GM19397 (cell line): ENCODE data around the gene XPC.
"Not testable (repeated sequence)": the region's sequence is repeated elsewhere in the genome, so short reads cannot be mapped to it uniquely, and the experiment has no call there.

Experiments used
- ATAC-seq: cut with Tn5 transposase; IDR thresholded peaks from one replicate; pipeline ENCODE4 v1.9.1; 2021; ENCODE audit warnings: mild to moderate bottlenecking, moderate library complexity; ENCODE audit not compliant: unreplicated experiment

The XPC gene

DNA sequence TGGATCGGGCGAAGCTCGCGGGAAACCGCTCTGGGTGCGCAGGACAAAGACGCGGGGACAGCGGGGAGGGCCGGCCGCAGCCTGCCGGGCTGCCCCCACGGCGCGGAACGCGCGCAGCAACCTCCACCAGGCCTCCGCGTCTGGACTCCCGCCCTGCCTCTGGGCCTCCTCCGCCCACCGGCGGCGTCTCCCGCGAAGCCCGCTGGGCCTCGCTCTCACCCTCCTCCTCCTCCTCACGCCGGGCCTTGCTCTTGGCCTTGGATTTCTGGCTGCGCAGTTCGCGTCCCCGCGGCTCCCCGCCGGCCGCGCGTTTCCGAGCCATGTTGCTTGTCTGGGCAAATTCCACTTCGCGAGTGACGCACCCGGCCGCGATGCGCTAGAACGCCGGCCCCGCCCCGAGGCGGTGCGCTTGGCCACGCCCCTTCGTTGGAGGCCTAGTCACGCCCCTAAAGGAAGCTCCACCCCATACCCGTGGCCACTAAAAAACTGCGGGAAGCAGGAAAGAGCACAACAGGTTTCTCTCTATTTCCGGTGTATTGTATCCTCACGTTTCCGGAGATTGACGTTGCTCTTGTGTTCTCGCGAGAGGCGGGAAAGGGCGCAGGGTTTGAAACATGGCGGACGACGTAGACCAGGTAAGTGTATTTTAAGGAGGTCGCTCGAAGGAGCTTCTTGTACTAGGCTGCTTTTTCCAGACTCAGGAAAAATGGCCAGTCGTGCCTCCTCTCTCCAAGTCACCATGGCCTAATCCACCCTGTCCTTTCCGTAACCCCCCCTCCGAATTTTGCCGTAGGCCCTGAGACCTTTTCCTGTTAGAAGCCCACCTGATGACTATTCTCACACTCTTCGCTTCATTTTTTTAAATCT lies at the start of gene XPC, which contains the start of gene LSM3:
XPC (minus strand) TSS at position 355 of the 867 bp plus-strand sequence; CDS start at position 322, 33 bp downstream.
LSM3 (plus strand) TSS at position 571 of the 867 bp plus-strand sequence; CDS start at position 615, 44 bp downstream.
- ATAC-seq: peak; percentile 94

DNA sequence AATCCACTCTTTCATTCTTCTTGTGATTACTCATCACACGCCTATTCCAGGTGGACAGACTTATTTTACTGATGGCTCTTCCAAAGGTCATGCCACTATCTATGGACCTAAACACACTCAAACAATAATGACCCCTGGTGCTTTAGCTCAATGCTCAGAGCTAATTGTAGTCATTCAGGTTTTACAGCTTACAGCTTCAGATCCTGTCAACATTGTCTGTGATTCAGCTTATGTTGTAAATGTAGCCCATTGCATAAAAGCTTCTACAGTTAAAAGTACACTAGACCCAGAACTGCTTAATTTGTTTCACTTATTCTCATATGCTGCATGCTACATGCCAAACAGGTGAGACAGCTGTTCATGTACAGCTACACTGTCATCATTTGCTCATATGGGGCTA lies 49.5 kb upstream of the XPC start:
- no peak for ATAC-seq

DNA sequence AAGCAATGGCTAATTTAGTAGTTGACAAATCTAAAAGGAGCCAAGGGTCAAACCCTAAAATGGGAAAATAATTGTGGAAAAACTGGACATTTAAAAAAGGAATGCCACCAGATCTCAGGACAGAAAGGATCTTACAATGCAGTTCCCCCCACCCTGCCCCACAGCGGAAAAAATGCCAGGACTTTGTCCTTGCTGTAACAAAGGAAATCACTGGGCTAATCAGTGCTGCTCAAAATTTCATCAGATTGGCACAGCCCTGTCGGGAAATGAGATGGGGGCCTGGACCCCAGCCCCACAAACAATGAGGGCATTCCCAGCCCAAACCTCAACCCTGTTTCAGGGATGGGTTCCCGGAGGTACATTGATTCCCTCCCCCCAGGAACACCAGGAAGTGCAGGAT lies 48.0 kb upstream of the XPC start:
- not testable (repeated sequence) for ATAC-seq

DNA sequence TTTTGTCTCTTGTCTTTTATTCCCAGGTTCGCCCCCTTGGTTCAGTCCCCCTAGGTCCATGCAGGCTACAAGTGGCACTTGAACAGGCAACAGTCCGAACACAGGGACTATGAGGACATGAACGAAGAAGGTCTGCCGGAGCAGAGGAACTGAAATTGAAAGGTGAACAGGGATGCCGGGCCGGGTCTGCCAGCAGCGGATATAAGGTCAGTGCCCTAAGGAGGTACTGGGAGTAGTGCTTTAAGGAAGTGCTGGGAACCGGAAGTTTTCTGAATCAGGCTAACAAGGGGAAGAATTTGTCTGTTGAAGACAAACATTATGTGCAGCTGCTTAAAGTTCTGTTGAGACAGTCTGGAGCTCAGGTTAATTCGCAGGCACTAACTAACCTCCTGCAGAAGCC lies 47.0 kb upstream of the XPC start:
- ATAC-seq: no peak

DNA sequence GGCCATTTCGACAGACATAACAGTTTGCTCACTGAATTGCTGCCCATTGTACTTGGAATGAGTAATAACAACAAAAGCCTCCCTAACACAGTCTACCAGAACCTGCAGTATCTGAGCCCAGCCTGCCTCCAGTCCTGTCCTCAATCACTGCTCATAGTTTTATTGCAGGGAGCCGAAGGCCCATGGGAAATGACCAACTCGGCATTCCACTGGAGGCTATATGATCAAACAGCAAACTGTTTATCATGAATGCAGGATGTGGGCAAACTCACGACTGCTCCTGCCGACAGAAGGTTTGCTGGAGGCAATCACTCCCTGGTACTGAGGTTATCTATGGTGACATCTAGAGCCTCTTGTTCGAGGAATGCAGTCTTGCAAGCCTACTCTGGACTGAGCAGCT lies 46.5 kb upstream of the XPC start:
- ATAC-seq: no peak

DNA sequence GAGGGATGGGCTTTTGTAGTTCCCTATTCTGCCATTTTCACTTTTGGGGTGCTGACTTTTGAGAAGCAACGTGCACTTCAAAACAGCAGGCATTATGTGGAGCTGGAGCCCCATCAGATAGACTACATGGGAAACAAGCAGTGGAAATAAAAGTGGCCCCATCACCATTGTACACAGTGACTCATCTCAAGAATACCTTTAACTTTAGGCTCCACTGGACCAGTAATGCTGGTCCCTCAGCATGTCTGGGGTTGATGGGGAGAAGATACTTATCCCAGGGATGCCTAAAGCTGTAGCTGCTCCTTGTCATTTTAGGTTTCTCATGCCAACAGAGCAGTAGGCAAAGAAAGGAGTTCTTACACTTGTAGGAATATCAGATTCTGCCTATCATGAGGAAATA lies 45.2 kb upstream of the XPC start:
- ATAC-seq: no peak

DNA sequence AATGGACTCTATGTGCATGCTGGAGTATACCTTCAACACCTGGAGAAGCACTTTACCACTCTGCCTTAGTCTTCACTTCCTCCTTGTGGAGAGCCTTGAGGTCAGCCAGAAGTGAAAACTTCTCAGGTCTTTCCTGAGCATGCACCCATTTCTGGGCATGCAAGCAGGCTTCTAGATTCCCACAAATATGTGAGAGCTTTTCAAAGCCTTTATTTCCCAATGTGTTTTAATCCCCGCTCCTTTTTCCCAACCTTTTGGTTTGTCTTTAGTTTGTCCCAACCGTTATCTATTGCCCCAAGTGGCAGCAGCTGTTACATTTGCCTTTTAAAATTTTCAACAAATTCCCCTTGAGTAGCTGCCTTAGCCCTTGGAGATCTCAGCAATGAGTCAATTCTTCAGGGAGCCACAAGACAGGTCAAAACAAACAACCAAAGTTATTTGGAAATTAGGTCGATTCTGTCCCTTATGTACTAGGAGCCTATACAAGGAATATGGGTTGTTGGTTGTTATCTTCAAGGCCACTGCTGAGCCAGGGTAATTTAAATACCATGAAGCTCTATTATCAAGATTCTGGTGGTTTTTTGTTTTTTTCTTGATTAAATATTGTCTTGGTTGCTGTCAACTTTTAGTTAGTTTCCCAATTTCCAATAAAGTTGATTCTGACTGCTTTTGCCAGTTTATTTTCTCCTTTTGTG lies 44.6 kb upstream of the XPC start:
- no peak for ATAC-seq

DNA sequence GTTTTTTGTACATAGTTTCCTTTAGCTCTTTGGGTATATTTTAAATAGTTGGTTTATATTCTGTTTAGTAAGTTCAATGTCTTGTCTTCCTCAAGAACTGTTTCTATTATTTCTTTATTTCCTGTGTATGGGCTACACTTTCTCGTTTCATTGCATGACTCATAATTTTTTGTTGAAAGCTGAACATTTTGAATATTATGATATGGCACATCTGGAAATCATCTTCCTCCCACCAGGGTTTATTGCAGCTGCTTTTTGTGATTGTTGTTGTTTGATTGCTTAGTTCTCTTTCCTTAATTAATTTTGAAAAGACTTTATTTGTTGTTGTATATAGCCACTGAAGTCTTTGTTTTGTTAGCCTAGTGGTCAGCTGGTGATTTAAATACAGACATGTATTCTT lies 44.1 kb upstream of the XPC start:
- ATAC-seq: no peak

DNA sequence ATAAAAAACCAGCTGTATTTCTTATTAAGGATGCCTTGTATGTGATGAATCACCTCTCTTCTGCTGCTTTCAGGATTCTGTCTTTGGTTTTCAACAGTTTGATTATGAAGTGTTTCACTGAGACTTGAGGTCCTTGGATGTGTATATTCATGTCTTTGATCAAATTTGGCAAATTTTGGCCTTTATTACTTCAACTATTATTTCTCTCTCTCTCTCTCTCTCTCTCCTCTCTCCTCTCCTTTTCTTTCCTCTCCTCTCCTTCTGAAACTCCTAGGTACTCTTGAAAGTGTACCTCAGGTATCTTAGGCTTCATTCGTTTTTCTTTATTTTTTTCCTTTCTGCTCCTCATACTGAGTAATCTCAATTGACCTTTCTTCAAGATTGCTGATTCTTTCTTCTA lies 43.5 kb upstream of the XPC start:
- no peak for ATAC-seq

DNA sequence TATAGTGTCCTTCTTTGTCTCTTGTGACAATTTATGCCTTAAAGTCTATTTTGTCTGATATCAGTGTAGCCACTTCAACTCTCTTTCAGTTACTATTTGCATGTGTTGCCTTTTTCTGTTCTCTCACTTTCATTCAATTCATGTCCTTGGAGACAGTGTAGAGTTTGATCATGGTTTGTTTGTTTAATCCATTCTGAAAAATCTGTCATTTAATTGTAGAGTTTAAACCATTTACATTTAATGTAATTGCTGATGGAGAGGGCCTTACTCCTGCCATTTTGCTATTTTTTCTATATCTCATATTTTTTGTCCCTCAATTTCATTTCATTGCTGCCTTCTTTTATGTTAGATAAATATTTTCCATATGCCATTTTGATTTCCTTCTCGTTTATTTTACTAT lies 42.5 kb upstream of the XPC start:
- no peak for ATAC-seq

DNA sequence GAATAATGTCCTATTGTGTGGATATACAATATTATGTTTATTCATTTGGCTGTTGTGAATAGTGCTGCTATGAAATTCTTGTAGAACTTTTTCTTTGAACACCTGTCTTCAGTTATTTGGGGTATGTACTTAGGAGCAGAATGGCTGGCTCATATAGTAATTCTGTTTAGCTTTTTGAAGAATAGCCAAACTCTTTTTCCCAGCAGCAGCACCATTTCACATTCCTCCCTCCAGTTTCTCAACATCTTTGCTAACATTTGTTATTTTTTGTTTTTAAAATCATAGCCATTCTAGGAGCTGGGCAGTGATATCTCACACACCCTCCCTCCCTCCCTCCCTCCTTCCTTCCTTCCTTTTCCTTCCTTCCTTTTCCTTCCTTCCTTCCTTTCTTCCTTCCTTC lies 40.0 kb upstream of the XPC start:
- no peak for ATAC-seq

DNA sequence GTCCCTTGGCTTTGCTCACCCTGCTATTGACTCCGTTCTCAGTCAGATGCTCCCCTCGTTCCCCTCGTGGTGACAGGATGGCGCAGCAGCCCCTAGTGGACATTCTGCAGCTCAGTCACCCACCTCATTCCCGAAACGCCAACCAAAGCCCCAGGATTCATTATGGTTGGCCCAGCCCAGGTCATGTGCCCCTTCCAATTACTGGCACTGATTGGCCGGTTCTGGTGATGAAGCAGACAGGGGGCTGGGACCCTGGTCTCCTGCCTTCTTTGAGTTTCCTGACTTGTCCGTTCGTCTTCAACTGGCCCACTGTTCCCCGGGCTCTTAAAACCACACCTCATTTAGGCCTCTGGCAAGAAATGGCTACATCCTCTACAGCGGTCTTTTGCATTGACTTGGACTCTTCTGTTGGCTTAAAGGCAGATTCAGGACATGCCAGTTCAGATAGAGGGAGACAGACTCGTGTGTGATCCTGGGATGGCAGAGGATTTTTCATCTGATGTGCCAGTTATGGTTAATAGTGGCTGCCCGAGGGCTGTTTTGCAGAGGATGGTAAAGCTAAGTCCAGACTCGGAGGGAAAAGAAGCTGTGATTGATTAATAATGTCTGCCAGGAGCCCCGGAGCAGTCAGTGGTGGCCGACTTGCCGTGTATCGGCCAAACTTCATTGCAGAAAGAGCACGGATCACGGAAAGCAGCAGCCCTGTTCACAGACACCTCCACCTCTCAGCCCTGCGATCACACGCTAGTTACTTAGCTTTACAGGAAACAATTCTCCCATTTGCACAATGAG lies 38.1 kb upstream of the XPC start:
- no peak for ATAC-seq

DNA sequence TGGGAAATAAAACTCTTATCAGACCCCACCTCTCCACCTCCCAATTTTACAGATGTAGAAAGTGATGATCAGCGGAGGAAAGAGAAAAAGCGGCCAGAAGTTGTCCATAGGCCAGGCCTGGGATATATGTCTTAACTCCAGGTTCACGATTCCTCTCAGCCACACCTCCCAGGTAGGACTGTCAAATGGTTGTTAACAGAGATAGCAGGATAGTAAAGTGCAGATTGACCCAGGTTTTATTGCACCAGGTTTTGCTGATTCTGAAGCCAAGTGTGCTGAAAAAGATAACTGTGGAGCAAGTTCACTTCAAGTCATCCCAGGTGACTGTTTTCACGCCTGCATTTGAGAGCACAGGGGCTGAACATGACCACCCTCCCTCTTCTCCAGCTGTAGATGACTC lies 36.4 kb upstream of the XPC start:
- ATAC-seq: no peak

DNA sequence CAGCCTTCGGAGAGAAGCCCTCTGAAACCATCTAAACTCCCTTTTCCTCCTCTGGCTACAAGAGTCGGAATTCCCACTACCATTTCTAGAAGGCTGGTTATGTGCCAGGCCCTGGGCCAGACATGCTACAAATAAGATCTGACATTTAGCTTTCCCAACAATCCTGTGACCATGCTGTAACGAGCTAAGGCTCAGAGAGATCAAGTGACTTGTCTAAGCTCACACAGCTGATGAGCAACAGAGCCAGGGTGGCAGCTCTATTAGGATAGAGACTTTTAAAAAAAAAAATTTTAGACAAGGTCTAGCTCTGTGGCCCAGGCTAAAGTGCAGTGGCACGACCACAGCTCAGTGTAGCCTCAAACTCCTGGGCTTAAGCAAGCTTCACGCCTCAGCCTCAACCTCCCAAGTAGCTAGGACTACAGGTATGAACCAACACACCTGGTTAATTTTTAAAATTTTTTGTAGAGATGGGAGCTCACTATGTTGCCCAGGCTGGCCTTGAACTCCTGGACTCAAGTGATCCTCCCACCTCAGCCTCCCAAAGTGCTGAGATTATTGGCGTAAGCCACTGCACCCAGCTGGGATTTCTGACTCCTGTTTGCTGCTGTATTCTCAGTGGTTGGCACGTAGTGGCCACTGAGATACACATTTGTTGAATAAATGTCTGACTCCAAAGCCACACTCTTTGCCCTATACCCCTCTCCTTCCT lies 34.8 kb upstream of the XPC start:
- ATAC-seq: no peak

DNA sequence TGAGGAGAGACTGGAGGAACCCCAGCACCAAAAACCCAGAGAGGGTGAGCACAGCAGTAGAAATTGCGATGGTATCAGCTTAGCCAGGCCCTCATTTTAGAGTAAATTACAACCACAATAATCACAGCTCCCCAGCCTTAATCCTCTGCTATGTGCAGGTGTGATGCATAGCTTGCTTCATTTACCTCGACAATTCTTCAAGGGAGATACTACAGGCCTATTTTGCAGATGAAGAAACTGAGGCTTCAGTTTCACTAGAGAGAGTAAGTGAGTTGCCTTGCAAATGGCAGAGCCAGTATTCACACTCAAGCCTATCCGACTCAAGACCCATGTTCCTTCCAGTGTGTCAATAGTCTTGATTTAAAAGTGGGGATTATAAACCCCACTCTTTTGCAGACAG lies 33.6 kb upstream of the XPC start:
- no peak for ATAC-seq

DNA sequence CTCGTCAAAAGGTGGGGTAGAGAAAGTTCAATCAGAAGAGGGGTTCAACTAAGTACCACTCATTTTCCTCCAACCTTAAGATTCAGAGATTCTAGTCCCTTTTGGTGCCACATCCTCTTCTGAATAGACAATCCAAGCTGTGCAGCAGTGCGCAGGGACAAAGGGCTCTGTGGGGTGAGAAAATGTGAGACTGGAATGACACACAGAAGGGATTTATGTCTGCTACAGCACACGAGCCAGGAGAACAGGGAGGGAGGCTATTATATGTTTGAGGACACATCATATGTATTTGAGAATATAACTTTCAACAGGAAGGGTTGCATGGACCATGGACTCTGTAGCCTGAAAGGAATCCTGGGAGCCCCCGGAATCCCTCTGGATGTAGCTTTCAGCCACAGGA lies 33.2 kb upstream of the XPC start:
- no peak for ATAC-seq

DNA sequence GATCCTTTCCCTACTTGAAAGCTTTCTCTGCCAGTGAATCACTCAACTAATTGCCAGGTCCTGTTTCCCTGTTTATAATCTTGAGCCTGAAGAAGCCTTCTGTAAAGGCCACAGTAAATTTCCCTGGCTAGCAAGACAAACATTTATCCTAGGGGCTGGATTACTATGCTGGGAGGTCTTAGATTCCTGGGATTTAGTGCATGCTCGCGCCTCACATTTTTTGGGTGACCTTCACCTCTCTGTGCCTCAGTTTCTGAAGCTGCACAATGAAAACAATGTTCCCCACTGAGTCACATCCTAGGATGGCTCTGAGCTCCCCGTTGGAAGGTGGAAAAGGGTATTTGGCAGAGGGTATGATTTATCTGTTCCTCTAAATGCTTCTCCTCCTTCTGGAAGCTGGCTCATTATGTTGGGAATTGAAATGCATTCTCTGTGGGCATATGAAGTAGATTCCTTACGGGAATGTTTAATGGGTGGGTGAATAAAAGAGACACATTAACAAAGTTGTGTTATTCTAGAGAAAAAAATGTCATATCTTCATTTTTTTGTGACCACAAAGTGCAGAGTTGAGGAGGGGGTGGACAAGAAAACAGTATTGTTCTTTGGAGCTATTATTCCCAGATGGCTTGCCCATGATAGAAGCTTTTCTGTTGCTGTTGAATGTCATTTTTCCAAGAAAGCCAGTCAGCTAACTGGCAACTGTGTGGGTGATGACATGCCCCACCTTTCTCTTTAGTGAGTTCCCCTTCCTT lies 32.6 kb upstream of the XPC start:
- ATAC-seq: no peak

DNA sequence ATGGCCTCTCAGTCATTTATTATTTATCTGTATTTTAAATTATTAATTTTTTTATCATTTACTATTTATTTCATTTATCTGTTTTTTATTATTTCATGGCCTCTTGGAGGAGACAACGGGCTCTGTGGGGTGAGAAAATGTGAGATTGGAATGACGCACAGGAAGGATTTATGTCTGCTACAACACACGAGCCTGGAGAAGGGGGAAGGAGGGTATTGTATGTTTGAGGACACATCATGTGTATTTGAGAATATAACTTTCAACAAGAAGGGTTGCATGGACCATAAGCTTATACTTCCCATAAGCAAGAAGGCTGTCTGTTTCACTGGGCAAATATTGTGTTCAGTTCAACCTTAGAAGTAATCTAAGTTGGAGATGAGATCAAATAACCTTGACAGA lies 31.9 kb upstream of the XPC start:
- no peak for ATAC-seq

DNA sequence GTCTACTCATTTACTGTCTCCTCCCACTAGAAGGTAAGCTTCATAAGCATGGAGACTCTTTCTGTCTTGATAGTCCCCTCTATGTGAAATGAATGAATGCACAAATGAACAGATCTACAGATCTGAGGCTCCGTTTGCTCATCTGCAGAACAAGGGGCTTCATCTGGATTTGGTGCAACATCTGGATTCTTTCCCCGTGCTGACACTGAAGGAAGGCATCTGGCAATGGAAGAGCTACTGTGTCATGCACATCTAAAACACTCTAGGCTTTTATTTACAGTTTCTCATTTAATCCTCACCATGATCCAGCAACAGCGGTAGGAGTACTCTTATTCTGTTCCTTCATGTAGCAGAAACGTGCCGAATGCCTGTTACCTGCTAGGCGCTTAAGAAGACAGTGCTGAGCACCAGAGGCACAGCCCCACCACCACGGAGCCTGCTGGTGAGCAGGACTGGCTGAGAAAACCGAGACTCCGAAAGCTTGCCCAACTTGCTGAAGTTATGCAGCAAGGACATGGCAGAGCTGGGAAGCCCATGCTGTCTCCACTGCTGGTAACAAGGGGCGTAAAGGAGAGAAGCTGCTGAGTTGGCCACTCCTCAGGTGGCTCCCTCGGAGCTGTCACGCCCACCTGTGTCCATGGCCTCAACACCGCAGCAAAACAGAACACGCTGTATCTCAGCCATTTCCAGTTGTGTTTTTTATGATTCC lies 31.3 kb upstream of the XPC start:
- no peak for ATAC-seq

DNA sequence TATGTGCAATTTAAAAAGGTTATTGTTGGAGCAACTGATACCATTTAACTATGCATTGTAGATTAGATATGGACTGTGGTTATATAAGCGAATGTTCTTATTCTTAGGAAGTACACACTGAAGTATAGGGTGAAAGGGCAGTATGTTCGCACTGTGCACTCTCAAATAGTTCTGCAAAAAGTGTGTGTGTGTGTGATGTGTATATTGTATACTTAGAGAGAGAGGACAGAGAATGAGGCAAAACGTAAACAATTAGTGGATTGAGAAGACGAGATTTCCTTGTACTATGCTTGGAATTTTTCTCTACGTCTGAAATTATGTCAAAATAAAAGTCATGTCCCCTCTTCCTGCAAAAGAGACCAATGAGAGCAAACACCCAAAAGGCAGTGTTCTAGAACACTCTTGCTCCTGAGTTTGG lies 30.6 kb upstream of the XPC start:
- no peak for ATAC-seq
